ENCODE measurements around the gene NFXL1.

GRCh38 chr4:47829438-47829837, 84.9 kb downstream of the NFXL1 start:
- no peak for TF ChIP-seq CTCF (IDR thresholded peaks at IDR 0.05)
- TF ChIP-seq SIN3A (IDR thresholded peaks at IDR 0.05; ENCODE audit: borderline replicate concordance, insufficient read depth, low read depth, low read length) = no peak
- TF ChIP-seq TCF7L2 (IDR thresholded peaks at IDR 0.05; ENCODE audit: low read depth, low read length) = no peak
